GM19351 (cell line): ENCODE data around the gene MRPL17.

Source experiments
- ATAC-seq: cut with Tn5 transposase; IDR thresholded peaks from one replicate; pipeline ENCODE4 v1.9.1; 2021; ENCODE audit warnings: mild to moderate bottlenecking, moderate library complexity; ENCODE audit not compliant: unreplicated experiment

Gene MRPL17

DNA sequence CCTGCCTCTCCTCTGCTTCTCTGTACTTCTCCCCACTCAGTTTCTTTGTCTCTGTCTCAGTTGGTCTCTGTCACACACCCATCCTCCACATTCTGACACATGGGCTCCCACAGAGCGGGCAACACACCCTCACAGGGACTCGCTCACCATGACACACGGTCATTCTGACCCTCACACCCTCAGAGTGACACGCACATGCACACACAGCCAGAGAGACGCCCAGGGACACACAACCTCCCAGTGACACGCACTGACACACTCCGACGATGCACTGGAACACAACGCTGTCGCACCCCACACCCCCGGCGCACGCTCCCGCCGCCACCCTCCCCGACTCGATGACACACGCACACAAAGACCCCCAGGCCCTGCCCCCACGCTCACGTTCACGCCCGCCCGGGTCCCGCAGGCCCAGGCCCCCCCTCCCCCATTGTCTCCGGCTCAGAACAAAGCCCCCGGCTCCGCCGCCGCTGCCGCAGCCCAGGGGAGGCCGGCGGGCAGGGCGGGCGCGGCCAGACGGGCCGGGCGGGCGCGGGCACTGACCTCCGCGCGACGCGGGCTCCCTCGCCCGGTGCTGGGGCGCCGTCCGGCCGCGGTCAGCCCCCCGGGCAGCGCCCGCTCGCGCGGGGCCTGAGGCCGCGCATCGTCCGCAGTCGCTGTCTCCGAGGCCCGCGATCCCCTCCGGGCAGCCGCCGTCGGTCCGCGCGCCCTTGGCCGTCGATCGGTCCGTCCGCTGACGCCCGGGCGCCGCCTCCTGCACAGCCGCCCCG, 27.9 kb downstream of the MRPL17 start:
- ATAC-seq: no peak

DNA sequence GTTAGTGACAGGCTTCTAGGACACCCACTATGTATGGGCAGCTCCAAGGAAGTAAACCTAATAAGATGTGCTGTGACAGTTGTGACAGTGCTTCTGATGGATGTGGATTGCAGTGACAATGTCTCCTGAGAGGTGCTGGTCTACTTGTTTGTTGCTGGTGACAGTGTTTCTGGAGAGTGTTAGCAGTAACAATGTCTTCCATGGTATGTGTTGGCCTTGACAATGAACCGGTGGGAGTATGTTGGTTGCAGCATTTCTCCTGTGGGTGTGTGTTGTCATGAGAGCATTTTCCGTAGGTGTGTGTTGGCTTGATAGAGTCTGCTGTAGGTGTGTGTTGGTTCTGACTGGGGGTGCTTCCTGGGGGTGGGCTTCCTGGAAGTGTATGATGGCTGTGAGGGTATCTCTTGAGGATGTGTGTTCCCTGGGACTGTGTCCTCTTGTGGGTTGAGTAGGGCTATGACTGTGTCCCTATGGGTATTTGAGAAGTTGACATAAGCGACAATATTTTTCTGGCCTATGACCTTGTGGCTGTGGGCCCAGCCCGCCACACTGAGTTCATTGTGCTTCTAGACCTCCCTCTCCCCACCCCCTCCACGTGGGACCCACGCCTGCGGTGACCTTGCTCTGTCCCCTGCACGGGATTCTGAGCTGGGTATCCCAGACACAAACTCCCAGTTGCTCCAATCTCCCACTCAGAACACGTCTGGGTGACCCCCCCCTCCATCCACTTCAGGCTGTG, 28.7 kb downstream of the MRPL17 start:
- ATAC-seq: no peak

DNA sequence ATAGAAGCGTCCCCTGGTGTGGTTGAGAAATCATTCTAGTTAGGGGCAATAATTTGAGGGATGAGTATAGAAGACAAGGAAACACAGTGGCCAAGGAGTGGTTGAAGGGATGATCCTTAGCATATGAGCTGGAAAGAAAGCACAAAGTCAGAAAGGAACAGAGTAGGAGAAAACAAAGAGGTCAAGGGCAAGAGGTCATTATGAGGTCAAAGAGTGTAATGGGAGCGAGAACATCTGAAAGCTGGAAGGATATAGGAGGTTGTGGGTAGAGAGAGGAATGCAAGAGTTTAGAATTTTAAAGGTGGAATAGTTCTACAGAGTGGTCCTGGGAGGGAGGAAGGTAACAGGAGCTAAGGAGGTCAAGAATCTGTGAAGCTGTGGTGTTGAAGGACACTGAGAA, 29.5 kb downstream of the MRPL17 start:
- ATAC-seq: no peak

DNA sequence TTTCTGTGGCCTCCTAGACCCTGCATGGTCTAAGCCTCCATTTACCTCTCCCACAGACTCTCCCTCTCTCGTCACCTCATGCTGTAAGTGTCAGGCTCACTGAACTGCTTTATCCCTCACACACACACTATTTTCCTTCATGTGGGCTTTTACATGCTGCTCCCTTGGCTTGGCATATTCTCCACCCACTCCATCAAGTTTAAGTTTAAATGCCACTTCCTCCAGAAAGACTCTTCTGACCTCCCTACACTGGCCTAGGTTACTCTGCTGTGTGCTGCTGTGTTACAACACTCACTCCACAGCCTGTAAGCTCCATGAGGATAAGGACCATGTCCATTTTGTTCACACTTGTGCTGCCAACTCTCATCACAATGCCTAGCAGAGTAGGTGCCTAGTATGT, 30.0 kb downstream of the MRPL17 start:
- ATAC-seq: no peak

DNA sequence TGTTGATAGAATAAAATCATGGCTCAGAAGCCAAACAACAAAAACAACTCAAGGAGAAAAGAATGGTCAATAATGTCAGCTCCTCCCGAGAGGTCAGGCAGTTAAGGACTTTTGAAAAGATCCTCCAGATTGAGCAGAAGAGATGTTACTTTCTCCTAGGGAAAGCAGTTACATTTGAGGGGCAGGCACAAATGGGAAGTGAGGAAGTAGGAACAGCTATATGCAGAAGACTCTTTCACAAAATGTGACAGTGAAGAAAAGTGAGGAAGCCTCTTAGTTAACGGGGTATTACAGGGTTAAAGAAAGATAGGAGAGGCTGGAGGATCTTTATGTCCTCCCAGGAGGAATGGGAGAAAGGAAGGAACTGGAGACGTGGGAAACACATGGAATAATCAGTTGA, 31.0 kb downstream of the MRPL17 start:
- no peak for ATAC-seq

DNA sequence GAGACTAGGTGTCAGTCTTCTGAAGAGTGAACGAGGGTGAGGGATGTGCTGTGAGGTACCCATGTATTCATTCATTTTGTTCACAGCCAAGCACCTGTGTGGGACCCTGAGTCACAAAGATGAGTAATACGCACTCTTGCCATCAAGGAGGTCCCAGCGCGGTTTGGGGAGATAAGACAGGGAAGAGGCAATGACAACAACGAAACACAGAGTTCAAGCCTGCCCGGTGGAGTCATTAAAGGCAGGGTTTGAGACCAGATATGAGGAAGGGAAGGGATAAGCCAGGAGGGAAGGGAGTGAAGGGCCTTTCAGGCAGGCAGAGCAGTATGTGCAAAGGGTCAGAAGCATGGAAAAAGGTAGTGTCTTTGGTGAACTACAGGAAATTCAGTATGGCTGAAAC, 32.2 kb downstream of the MRPL17 start:
- no peak for ATAC-seq

DNA sequence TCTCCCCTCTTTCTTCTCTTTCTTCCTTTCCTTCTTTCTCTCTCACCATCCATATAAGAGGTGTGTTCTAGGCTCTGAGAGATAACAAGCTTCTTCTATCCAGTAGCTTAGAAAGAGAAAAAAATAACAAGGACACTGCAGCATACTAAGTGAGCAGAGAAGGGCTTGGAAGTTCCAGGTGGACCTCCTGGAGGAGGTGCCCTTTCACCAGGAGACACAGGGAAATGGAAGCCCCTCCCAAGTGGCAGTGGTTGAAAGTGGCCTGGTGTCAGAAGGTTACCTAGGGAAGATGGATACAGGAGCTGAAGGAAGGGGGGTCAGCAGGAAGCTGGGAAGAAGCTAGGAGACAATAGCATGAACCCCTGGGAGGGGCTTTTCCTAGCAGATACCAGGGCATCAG, 33.0 kb downstream of the MRPL17 start:
- no peak for ATAC-seq

DNA sequence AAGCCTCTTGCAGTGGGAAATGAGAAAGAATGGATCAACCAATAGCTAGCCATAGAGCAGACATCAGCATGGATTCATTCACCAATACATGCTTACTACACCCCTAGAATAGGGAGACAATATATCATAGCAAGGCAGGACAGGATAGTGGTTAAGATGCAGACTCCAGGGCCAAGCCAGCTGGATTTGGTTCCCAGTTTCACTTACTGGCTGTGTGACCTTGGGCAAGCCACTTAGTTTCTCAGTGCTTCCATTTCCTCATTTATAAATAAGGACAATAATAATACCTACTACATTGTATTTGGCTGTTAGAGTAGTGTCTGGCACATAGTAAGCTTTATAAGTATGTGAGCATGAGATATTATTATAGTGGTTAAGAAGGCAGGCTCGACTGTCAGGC, 34.6 kb downstream of the MRPL17 start:
- no peak for ATAC-seq

DNA sequence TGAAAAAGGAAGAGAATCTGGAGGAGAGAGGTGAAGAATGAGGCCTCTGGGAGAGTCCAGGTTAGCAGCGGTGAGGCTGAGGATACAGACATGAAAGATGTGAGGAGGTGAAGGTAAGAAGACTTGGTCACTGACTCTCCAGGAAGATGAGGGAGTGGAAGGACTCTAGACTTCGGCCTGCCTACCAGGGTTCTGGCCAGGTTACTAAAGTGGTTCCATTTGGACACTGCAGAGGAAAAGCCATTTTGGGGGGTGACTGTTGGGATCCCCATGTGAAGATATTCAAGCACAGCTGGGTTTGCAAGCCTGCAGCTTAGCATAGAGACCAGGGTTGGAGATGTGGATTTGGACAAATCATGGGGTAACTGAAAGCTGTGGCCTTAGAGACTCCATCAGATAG, 35.3 kb downstream of the MRPL17 start:
- ATAC-seq: no peak

DNA sequence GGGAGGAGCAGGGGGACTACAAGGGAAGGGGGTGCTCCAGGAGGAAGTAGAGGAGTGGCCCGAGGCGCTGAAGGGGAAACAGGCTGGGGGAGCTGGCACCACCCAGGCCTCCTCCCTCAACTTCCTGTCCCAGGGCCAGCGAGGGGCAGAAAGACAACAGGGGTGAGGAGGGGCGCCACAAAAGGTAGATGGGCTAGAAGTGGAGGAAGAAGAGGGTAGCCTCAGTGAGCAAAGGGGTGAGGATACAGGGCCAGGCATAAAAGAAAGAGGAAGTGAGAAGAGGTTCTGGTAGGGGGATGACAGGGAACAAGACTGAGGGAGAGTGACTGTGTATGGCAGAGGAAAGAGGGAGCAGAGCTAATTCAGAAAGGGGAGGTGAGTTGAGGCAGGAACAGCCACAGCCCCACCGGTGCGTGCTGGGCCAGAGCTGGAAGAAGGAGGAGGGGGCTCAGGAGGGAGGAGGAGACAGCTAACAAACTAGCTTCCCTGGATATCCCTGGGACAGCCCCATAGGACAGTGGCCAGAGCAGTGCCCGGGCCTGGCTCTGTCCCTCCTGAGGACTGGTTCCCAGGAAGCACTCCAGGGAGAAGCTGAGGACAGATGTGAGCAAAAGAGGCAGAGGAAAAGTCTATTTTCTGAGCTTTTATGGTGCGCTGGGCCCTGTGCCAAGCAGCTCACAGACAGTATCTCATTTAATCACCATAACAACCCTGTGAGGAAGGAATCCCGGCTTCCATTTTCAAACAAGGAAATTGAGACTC, 36.0 kb downstream of the MRPL17 start:
- ATAC-seq: peak; percentile 96

DNA sequence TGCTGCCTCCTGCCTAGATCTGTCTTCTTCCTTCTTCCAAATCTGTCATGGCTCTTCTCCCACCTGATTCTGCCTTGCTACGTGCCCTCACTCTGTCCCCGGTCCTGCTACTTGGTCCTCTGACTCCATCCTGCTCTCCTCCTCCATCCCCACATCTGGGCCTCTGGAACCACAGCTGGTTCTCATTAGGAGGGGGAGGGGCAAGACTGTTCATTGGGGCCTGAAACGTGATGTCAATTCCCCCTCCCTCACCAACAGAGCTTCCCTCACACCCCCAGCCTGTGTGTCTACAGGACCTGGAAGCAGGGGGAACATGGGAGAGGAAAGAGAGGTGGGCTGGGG, 36.6 kb downstream of the MRPL17 start:
- no peak for ATAC-seq

DNA sequence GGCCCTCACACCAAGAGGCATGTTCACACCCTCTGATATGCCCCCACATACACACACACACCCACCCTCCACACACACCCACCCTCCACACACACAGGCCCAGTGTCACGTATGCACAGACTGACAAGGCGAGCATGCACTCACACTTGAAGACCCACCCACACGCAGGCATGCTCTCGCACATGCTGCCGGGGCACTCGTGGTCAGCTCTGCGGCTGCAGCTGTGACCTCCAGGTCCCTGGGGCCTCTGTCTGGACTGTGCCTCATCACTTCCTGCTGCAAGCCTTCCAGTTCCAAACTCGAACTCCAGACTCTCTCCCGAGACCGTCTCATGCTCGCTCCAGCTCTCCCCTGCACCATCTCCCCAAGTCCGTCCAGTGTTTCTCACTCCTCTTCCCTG, 37.1 kb downstream of the MRPL17 start:
- no peak for ATAC-seq

DNA sequence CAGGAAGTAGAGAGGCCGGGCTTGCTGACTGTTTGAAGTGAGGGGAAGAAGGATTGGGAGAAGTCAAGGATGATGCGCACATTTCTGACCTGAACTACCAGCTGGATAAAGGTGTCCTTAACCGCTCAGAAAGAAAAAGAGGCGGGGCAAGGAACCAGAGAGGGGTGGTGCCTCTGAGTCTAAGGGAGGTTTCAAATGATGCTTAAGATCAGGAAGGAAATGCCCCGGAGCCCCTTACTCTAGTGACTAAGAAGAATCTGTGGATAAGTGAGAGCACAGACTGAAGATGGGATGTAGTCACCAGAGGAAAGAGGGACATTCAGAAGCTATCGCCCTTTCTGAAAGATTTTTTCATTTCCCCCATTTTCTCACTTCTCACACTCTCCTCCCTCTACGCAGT, 40.2 kb downstream of the MRPL17 start:
- ATAC-seq: no peak

DNA sequence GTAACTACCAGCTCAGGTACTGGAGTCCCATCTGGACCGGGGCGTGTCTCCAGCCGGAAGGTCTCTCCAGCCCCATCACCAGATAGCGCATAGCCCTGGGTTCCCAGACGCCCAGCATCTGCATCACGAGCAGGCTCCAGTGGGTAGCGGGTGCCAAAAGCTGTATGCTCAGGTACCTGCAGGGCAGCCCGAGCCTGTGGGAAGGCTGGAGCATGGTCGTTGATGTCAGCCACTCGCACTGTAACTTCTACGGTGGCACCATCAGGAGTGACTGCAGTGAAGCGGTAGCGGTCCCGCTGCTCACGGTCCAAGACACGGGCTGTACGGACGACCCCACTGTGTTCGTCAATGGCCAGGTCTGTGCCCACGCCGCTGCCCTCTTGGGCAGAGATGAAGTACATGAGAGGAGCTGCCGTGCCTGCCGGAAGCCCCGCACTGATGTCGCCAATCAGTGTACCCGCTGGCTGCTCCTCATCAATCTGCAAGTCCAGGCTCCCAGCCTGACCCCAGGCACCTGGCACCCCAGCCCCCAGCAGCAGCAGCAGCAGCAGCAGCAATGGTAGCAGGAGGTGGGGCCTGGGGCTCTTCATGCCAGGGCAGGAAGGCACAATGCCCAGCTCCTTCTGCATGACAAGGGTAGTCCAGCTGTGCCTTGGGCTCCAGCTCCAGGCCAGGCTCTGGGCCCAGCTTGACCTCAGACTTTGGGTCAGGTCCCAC, 42.0 kb downstream of the MRPL17 start:
- no peak for ATAC-seq

DNA sequence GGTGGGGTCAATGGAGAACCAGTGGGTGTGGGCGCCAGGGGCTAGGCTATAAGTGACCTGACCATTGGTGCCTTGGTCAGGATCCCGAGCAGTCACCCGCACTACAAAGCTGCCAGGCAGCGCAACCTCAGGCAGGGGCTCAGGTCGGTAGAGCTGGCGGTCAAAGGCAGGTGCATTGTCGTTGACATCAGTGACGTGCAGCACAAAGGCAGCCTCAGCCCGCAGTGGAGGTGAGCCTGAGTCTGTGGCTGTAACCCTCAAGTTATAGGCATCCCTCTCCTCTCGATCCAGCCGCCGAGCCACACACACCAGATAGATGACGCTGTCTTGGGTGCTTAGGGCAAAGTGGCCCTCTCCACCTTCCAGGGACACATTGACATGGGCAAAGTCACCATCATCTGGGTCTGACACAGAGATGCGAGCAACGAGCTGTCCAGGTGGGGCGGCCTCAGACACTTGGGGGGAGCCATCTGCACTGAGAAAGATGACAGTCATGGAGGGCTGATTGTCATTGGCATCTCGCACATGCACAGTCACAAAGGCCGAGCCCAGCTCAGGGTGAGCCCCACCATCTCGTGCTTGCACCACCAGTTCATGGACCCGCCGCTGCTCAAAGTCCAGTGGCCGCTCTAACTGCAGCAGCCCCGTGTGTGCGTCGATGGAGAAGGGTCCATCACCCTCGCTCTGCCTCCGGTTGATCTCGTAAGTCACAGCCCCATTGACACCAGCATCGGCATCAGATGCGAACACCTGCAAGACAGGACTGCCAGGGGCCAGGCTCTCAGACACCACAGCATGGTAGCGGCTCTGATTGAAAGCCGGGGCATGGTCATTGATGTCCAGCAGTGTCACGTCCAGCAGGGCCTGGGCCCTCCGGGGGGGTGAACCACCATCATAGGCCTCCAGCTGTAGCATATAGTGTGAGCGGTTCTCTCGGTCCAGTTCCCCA, 42.8 kb downstream of the MRPL17 start:
- no peak for ATAC-seq

DNA sequence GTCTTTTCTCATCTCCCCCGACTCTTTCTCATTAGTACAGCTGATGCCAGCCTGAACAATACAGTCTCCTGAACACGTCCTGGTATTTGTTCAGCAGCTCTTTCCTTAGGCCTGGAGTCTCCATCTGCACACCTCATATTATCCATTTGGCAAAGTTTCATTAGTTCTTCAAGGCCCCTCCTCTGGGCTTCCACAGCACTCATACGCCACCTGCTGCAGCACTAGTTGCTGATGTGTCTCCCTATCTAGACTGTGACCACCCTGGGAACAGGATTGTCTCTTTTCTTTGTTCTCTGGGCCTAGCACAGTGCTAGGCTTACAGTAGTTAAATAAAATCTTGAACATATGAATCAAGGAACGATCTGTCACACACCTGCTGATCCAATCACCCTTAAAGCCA, 44.7 kb downstream of the MRPL17 start:
- no peak for ATAC-seq

DNA sequence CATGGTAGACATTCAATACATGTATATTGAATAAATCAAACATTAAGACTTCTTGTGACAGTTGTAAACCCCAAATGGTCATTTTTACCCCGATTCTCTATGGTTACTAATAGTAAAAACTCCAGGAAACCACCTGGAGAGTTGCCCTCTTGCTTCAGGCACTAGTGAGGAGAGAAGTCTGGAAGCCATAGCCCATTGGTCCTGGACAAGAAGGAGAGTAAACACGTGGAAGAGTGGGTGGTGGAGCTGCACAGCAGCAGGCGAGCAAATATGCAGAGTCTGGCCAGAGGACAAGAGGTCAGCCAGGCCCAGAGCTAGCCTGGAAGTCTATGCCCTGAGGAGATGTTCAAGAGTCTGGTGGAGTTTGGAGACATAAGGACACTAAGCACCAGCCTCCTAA, 45.3 kb downstream of the MRPL17 start:
- ATAC-seq: no peak

DNA sequence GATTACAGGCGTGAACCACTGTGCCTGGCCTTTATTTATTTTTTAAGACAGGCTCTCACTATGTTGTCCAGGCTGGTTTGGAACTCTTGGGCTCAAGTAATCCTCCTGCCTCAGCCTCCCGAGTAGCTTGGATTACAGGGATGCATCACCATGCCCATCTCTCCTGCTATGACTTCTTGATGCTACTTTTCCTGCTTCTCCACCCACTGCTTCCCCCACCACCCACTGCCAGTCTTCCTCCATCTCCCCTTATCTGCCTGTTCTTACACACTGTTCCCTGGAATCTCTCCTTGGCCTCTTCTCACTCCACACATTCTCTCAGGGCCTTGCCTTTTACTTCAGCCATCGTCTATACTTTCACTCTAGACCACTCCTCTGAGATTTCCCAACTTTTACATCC, 46.7 kb downstream of the MRPL17 start:
- ATAC-seq: no peak

DNA sequence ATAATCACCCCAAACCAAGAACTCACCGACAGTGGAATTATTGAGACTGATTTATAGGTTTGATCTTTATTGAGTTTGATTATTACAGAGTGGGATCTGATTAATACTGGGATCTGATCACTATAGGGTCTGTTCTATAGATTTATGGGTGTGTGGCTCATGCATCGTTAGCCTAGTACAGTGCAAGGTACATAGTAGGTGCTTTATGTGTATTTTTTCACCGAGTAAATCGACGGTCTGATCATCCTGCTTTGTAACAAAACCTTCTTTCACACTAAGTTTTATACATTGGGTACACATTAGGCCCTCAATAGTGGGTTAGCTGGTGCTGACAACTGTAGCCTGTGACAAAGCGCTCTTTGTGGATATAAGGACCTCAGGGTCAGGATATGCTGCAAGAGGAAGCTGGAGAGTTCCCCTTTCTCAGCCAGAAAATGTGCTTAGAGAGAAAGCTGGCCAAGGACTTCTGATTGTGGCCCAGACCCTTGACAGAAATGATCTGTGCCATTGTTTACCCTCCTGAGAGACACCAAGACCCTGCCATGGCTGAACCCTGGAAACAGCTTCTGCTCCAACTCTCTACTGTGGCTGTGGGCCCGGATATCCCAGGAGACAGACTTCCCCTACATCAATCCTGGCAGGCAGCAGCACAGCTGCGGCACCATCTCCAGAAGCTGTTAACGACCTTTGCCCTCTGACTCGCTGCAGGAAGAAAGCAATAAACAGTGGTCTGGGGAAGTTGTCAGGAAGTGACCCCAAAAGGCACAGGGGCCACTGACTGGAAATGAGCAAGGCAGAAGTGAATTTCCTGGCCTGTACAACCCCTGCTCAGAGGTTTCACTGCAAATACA, 47.8 kb downstream of the MRPL17 start:
- no peak for ATAC-seq
